Measurements from ENCODE around the gene IER2. TPM values are rescaled to one million over a fixed set of nuclear protein-coding genes. Genes with fewer than 3 reads are reported as not detected.

IER2 gene
- total RNA-seq, 4 donors from 2014 or later = 14.5 to 52.6 (median 20.2) TPM

GRCh38 chr19:13163609-13164342 is 13.6 kb downstream of the IER2 start:
- TF ChIP-seq CTCF (IDR thresholded peaks at IDR 0.05; ENCODE audit: low read depth) = no peak

GRCh38 chr19:13164343-13165161 is 14.3 kb downstream of the IER2 start:
- TF ChIP-seq CTCF (IDR thresholded peaks at IDR 0.05; ENCODE audit: low read depth) = no peak

- TF ChIP-seq CTCF (IDR thresholded peaks at IDR 0.05; ENCODE audit: low read depth) = no peak
Observed at GRCh38 chr19:13165162-13165997, 15.2 kb downstream of the IER2 start.

GRCh38 chr19:13169769-13170168 is 19.6 kb downstream of the IER2 start:
- TF ChIP-seq CTCF (IDR thresholded peaks at IDR 0.05; ENCODE audit: low read depth) = no peak

- TF ChIP-seq CTCF (IDR thresholded peaks at IDR 0.05; ENCODE audit: low read depth) = no peak
Observed at GRCh38 chr19:13171146-13171545, 20.9 kb downstream of the IER2 start.

- no peak for TF ChIP-seq CTCF (IDR thresholded peaks at IDR 0.05; ENCODE audit: low read depth)
Observed at GRCh38 chr19:13172346-13173138, 22.3 kb downstream of the IER2 start.

Data from subcutaneous adipose tissue (tissue), 4 donors.